Ureter (tissue), 1 donor: ENCODE data around the gene RNF4. TPM values are rescaled to one million over a fixed set of nuclear protein-coding genes. Genes with fewer than 3 reads are reported as not detected.
"Not testable (repeated sequence)": the region's sequence is repeated elsewhere in the genome, so short reads cannot be mapped to it uniquely, and the experiment has no call there.

Experiments used
- DNase-seq: peaks from one replicate; pipeline ENCODE4 v3.0.0-alpha.2; 2020; ENCODE audit warnings: low spot score
- total RNA-seq: library from RNA; stranded (reverse); gene quantifications from one replicate; pipeline ENCODE4 v1.2.4, GENCODE V29; 2023
- donor health status: DM: yes; HTN: yes; CAD: no.

RNF4 gene
- total RNA-seq, 1 donor from 2014 or later: 76.9 TPM

GRCh38 chr4:2486981-2487380 is 18.1 kb downstream of the RNF4 start:
- DNase-seq: no peak

- DNase-seq: no peak
Observed at GRCh38 chr4:2487632-2488031, 18.7 kb downstream of the RNF4 start.

- no peak for DNase-seq
Observed at GRCh38 chr4:2489081-2489805, 20.3 kb downstream of the RNF4 start.

- DNase-seq: no peak
Observed at GRCh38 chr4:2489841-2490552, 21.1 kb downstream of the RNF4 start.

GRCh38 chr4:2492970-2493369 is 24.1 kb downstream of the RNF4 start:
- no peak for DNase-seq

- no peak for DNase-seq
Observed at GRCh38 chr4:2494992-2495391, 26.1 kb downstream of the RNF4 start.

GRCh38 chr4:2497324-2497723 is 28.4 kb downstream of the RNF4 start:
- DNase-seq: no peak

- DNase-seq: no peak
Observed at GRCh38 chr4:2497931-2498330, 29.0 kb downstream of the RNF4 start.

GRCh38 chr4:2500547-2500946 is 31.6 kb downstream of the RNF4 start:
- DNase-seq: no peak

GRCh38 chr4:2501034-2501594 is 32.2 kb downstream of the RNF4 start:
- DNase-seq: no peak

- DNase-seq: no peak
Observed at GRCh38 chr4:2503809-2504208, 34.9 kb downstream of the RNF4 start.

- no peak for DNase-seq
Observed at GRCh38 chr4:2507259-2507658, 38.4 kb downstream of the RNF4 start.

GRCh38 chr4:2507855-2508254 is 38.9 kb downstream of the RNF4 start:
- DNase-seq: no peak

- DNase-seq: no peak
Observed at GRCh38 chr4:2510351-2511259, 41.7 kb downstream of the RNF4 start.

- no peak for DNase-seq
Observed at GRCh38 chr4:2511645-2512131, 42.8 kb downstream of the RNF4 start.

- DNase-seq: no peak
Observed at GRCh38 chr4:2512396-2513135, 43.7 kb downstream of the RNF4 start.

- DNase-seq: not testable (repeated sequence)
Observed at GRCh38 chr4:2514193-2514592, 45.3 kb downstream of the RNF4 start.

GRCh38 chr4:2514944-2515343 is 46.0 kb downstream of the RNF4 start:
- DNase-seq: not testable (repeated sequence)

- no peak for DNase-seq
Observed at GRCh38 chr4:2515830-2516550, 47.1 kb downstream of the RNF4 start.

GRCh38 chr4:2516635-2517034 is 47.7 kb downstream of the RNF4 start:
- DNase-seq: no peak
